GM12891 (cell line): Measurements from ENCODE around the gene CARS1.

Source experiments
- POLR2A ChIP-seq: IDR thresholded peaks from 2 replicates; pipeline ENCODE4 v1.6.1; 2011; ENCODE audit warnings: low read depth, low read length, control low read depth
- POLR2AphosphoS5 ChIP-seq: IDR thresholded peaks from 2 replicates; pipeline ENCODE4 v1.6.1; 2011; ENCODE audit warnings: low read depth, low read length, control low read depth

- TF ChIP-seq POLR2A (no peak), POLR2AphosphoS5 (no peak)
Measured at GRCh38 chr11:2999464-2999998, 57.7 kb downstream of the CARS1 start.
